Activated effector memory CD4-positive, alpha-beta T cell treated with Interleukin-2 at 50 U/mL for 16 hours (primary cell): Measurements from ENCODE around the gene AQP5.

Source experiments
- DNase-seq: peaks from one replicate; pipeline ENCODE4 v3.0.0-alpha.2; 2020

Gene AQP5

GRCh38 chr12:49951411-49952240, 10.0 kb upstream of the AQP5 start:
- DNase-seq, result no peak

- no peak for DNase-seq
Measured at GRCh38 chr12:49952391-49953055, 9.1 kb upstream of the AQP5 start.

GRCh38 chr12:49953151-49953550, 8.5 kb upstream of the AQP5 start:
- no peak for DNase-seq

- DNase-seq, result no peak
Measured at GRCh38 chr12:49953961-49954846, 7.5 kb upstream of the AQP5 start.

- no peak for DNase-seq
Measured at GRCh38 chr12:49954863-49955830, 6.5 kb upstream of the AQP5 start.

GRCh38 chr12:49955899-49956662, 5.6 kb upstream of the AQP5 start:
- no peak for DNase-seq

- DNase-seq, result no peak
Measured at GRCh38 chr12:49956663-49957569, 4.8 kb upstream of the AQP5 start.

GRCh38 chr12:49957570-49957967, 4.1 kb upstream of the AQP5 start:
- no peak for DNase-seq

GRCh38 chr12:49959685-49960473, 1.8 kb upstream of the AQP5 start:
- no peak for DNase-seq

- DNase-seq, result no peak
Measured at GRCh38 chr12:49960474-49961110, 1.1 kb upstream of the AQP5 start.

- DNase-seq, result no peak
Measured at GRCh38 chr12:49961993-49962764, 507 bp downstream of the AQP5 start.

GRCh38 chr12:49962861-49963765, 1.4 kb downstream of the AQP5 start:
- DNase-seq, result no peak

GRCh38 chr12:49963976-49964815, 2.5 kb downstream of the AQP5 start:
- no peak for DNase-seq

- DNase-seq, result no peak
Measured at GRCh38 chr12:49964849-49965624, 3.4 kb downstream of the AQP5 start.

GRCh38 chr12:49965836-49966235, 4.2 kb downstream of the AQP5 start:
- DNase-seq, result no peak
